Karpas-422 (cell line): ENCODE measurements around the gene ARL5A. TPM values are rescaled to one million over a fixed set of nuclear protein-coding genes. Genes with fewer than 3 reads are reported as not detected.

ENCODE experiments used
- DNase-seq: peaks from one replicate; pipeline ENCODE4 v3.0.0-alpha.2; 2015
- H2AFZ ChIP-seq: fragments of 200-600 bp; sonication (generic); 2 replicates; pipeline ENCODE4 v1.6.1; 2014; ENCODE audit warnings: antibody characterized with exemption, low read length, mixed read lengths
- H3K27ac ChIP-seq: fragments of 200-600 bp; sonication (generic); 2 replicates; pipeline ENCODE4 v1.5.1; 2014; ENCODE audit warnings: mild to moderate bottlenecking, low read length, moderate library complexity
- H3K27me3 ChIP-seq: fragments of 200-600 bp; sonication (generic); 2 replicates; pipeline ENCODE4 v1.6.1; 2014; ENCODE audit warnings: low read length, mixed read lengths
- H3K36me3 ChIP-seq: fragments of 200-600 bp; sonication (generic); 2 replicates; pipeline ENCODE4 v1.6.1; 2014; ENCODE audit warnings: low read length, mixed read lengths; ENCODE audit not compliant: insufficient read depth
- H3K4me1 ChIP-seq: fragments of 200-600 bp; sonication (generic); 2 replicates; pipeline ENCODE4 v1.6.1; 2014; ENCODE audit warnings: mild to moderate bottlenecking, low read length, mixed read lengths
- H3K4me2 ChIP-seq: fragments of 200-600 bp; sonication (generic); 2 replicates; pipeline ENCODE4 v1.6.1; 2014; ENCODE audit warnings: low read length, low read depth, mild to moderate bottlenecking; ENCODE audit not compliant: poor library complexity, severe bottlenecking
- H3K4me3 ChIP-seq: fragments of 200-600 bp; sonication (generic); 2 replicates; pipeline ENCODE4 v1.5.1; 2014; ENCODE audit warnings: mild to moderate bottlenecking, antibody characterized with exemption, low read length, mixed read lengths
- H3K79me2 ChIP-seq: fragments of 200-600 bp; sonication (generic); 2 replicates; pipeline ENCODE4 v1.6.1; 2014; ENCODE audit warnings: mild to moderate bottlenecking, low read length, mixed read lengths
- H3K9ac ChIP-seq: fragments of 200-600 bp; sonication (generic); 2 replicates; pipeline ENCODE4 v1.6.0; 2014; ENCODE audit warnings: low read length
- H3K9me2 ChIP-seq: fragments of 200-600 bp; sonication (generic), shearing (Covaris generic); replicated peaks from 2 replicates; pipeline ENCODE4 v1.6.0; 2014; ENCODE audit warnings: mild to moderate bottlenecking, low read length, moderate library complexity; ENCODE audit not compliant: insufficient read depth
- H3K9me3 ChIP-seq: fragments of 300-700, 200-600 bp; sonication (generic); 2 replicates; pipeline ENCODE4 v1.6.1; 2014; ENCODE audit warnings: low read length, mixed read lengths
- H4K20me1 ChIP-seq: fragments of 200-600 bp; sonication (generic); 2 replicates; pipeline ENCODE4 v1.6.1; 2014; ENCODE audit warnings: mild to moderate bottlenecking, antibody characterized with exemption, low read length, low read depth; ENCODE audit not compliant: insufficient read depth
- total RNA-seq: library from RNA; depleted of rRNA; stranded (reverse); fragments of >200 nt; shearing (Covaris generic); gene quantifications from 2 replicates; pipeline ENCODE4 v1.2.3, GENCODE V29; 2014; ENCODE audit warnings: low replicate concordance

Gene ARL5A
- total RNA-seq, 1 experiment from 2014 or later = 73.4 TPM

DNA sequence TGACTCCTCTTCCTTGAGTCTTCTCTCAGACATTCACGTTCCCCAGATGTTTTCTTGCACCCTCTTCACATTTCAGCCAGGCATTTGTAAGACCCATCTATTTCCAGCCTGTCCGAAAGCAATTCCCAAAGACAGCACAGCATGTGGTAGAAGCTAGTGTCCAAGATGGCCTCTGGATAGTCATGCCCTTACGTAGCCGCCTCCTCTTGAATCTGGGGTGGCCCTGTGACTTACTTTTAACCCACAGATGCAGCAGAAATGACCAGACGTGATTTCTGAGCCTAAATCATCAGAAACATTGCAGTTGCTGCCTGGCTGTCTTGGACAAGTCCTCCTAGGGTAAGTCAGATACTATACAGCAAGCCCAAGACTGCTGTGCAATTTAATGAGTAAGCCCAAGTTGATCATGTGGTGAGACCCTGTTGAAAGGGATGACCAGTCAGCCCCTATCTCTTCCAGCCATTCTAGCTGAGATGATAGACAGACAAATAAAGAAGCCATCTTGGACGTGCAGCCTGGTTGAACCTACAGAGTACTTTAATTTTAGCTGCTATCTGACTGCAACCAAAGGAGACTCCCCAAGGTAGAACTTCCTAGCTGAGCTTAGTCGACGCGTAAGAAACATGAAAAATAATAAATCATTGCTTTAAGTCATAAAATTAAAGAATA is 12.3 kb downstream of the ARL5A start:
- H3K9me2 ChIP-seq = no peaks in the 10 kb centered on the region
- no peaks in the 10 kb centered on the region for H3K27me3 ChIP-seq
- peaks cover 88% of the 10 kb centered on the region for H3K79me2 ChIP-seq
- no peak overlapping the region for H3K4me3 ChIP-seq
- H3K9me3 ChIP-seq = no peaks in the 10 kb centered on the region
- H2AFZ ChIP-seq = no peak overlapping the region
- no peaks in the 10 kb centered on the region for H3K4me1 ChIP-seq
- peaks cover 24% of the 10 kb centered on the region for H4K20me1 ChIP-seq
- DNase-seq = no peak
- no peak overlapping the region for H3K9ac ChIP-seq
- H3K36me3 ChIP-seq = peaks cover 48% of the 10 kb centered on the region
- no peak overlapping the region for H3K27ac ChIP-seq
- H3K4me2 ChIP-seq = no peak overlapping the region

DNA sequence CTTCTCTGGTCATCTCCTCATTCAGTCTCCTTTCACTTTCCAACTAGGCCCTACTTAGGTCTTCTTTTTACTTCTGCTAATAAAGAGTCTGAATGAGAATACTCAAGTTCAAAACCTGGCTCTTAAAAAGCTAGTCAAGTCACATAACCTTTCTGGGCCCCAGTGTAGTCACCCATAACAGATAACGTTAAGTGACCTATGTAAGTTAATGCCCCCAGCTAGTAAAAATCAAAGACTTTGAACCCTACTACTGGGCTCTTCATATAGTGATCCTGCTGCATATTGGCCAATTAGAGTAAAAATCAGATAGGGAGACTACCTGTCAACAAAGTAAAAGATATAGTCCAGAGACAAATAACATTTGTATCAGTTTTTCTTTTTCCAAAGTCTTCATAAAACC is 17.7 kb downstream of the ARL5A start:
- no peak overlapping the region for H3K4me2 ChIP-seq
- no peaks in the 10 kb centered on the region for H3K4me1 ChIP-seq
- H2AFZ ChIP-seq = no peak overlapping the region
- no peaks in the 10 kb centered on the region for H3K9me3 ChIP-seq
- DNase-seq = no peak
- peaks cover 74% of the 10 kb centered on the region for H3K79me2 ChIP-seq
- H4K20me1 ChIP-seq = 0 out of 2 replicates have a peak, but pooled peaks cover 3% of the 10 kb centered on the region
- H3K4me3 ChIP-seq = no peak overlapping the region
- peaks cover 75% of the 10 kb centered on the region for H3K36me3 ChIP-seq
- no peaks in the 10 kb centered on the region for H3K27me3 ChIP-seq
- H3K9me2 ChIP-seq = no peaks in the 10 kb centered on the region
- H3K9ac ChIP-seq = no peak overlapping the region
- H3K27ac ChIP-seq = no peak overlapping the region

DNA sequence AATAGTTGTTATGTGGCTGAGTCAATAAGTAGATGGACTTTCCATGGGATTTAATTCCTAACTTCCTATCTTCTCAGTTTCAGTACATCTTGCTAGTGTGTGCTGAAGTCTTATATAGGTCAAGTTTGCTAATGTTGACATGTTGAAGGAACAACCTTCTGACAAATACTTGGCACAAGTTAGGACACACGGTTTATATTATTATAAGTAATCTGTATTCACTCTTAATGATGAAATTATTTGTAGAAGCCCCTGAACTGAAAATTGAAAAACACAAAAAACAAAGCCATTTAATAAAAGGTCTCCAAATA is 19.2 kb downstream of the ARL5A start:
- Histone ChIP-seq H3K36me3 (peaks cover 82% of the 10 kb centered on the region), H3K27ac (no peak overlapping the region), H3K9me2 (no peaks in the 10 kb centered on the region), H4K20me1 (no peaks in the 10 kb centered on the region), H3K79me2 (peaks cover 68% of the 10 kb centered on the region), H2AFZ (no peak overlapping the region), H3K27me3 (no peaks in the 10 kb centered on the region), H3K9me3 (no peaks in the 10 kb centered on the region), H3K4me1 (no peaks in the 10 kb centered on the region), H3K4me3 (no peak overlapping the region), H3K4me2 (no peak overlapping the region), H3K9ac (no peak overlapping the region)
- no peak for DNase-seq

DNA sequence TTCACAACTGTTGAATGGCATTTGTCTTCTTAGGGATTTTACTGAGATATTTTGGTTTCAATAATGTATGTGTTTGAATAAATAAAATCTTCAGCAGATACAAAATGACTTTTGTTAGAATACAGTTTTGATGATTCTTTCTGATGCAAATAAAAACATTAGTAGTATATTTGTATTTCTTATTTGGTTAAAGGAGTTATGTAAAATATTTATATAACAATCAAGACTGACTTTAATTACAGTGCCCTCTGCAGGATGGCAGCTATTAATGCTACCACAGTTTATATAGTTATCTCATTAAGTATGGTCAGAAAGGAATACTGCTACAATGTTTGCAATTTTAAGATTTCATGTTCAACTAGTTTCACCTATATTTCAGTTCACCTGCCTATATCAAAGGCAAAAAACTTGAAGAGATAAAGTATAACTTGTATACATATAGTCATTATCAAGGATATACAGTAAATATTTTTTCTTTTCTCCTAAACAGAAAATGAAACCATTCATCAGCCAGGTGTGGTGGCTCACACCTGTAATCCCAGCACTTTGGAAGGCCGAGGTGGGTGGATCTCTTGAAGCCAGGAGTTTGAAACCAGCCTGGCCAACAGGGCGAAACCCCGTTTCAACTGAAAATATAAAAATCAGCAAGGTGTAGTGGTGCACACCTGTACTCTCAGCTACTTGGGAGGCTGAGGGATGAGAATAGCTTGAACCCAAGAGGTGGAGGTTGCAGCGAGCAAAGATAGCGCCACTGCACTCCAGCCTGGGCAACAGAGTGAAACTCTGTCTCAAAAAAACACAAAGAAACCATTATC is 19.8 kb downstream of the ARL5A start:
- H3K9me2 ChIP-seq = no peaks in the 10 kb centered on the region
- no peak overlapping the region for H2AFZ ChIP-seq
- no peaks in the 10 kb centered on the region for H4K20me1 ChIP-seq
- no peak overlapping the region for H3K9ac ChIP-seq
- no peaks in the 10 kb centered on the region for H3K9me3 ChIP-seq
- DNase-seq = peak; percentile 65
- H3K36me3 ChIP-seq = peaks cover 82% of the 10 kb centered on the region
- H3K27ac ChIP-seq = no peak overlapping the region
- H3K4me2 ChIP-seq = no peak overlapping the region
- H3K79me2 ChIP-seq = peaks cover 65% of the 10 kb centered on the region
- H3K27me3 ChIP-seq = no peaks in the 10 kb centered on the region
- H3K4me1 ChIP-seq = no peaks in the 10 kb centered on the region
- no peak overlapping the region for H3K4me3 ChIP-seq

DNA sequence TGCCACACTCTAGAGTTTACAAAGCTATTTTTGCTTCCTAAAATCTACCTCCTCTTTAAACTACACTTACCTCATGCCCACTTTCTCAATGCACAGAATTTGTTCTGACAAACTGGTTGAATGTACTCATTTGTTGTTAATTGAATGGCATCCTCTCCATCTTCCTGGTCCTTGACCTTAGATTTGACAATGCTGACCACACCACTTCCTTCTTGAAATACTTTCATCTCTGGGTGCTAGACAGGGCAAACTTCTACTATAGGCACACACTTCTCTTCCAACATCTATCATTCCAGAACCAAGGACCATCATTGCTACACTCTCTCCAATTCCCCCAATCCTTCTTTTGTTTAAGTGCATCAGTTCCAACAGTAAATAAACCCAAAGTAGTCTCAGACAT is 22.3 kb downstream of the ARL5A start:
- Histone ChIP-seq H3K4me3 (no peak overlapping the region), H3K27me3 (no peaks in the 10 kb centered on the region), H4K20me1 (no peaks in the 10 kb centered on the region)

DNA sequence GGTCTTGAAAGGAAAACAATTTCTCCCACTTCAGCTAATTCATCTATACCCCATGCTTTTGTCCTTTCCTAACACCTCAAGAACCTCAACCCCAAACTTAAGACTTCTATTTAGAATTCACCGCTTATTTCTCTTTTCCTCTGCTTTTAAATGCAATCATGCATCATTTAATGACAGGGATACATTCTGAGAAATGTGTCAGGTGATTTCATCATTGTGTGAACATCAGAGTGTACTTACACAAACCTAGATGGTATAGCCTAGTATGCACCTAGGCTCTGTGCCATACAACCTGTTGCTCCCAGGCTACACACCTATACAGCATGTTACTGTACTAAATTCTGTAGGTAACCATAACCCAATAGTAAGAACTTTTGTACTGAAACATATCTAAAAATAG is 22.9 kb downstream of the ARL5A start:
- no peaks in the 10 kb centered on the region for H3K9me3 ChIP-seq
- H3K27me3 ChIP-seq = no peaks in the 10 kb centered on the region
- peaks cover 57% of the 10 kb centered on the region for H3K79me2 ChIP-seq
- no peak overlapping the region for H3K4me3 ChIP-seq
- H3K9me2 ChIP-seq = no peaks in the 10 kb centered on the region
- no peak overlapping the region for H3K4me2 ChIP-seq
- no peaks in the 10 kb centered on the region for H3K4me1 ChIP-seq
- peaks cover 78% of the 10 kb centered on the region for H3K36me3 ChIP-seq
- H2AFZ ChIP-seq = no peak overlapping the region
- H3K27ac ChIP-seq = no peak overlapping the region
- H3K9ac ChIP-seq = no peak overlapping the region
- no peaks in the 10 kb centered on the region for H4K20me1 ChIP-seq
- DNase-seq = no peak

More for the DNA sequence above, 22.3 kb downstream of the ARL5A start:
- Histone ChIP-seq H3K9me3 (no peaks in the 10 kb centered on the region), H3K27ac (no peak overlapping the region), H3K79me2 (peaks cover 59% of the 10 kb centered on the region), H2AFZ (no peak overlapping the region), H3K9me2 (no peaks in the 10 kb centered on the region), H3K36me3 (peaks cover 80% of the 10 kb centered on the region), H3K9ac (no peak overlapping the region), H3K4me2 (no peak overlapping the region), H3K4me1 (no peaks in the 10 kb centered on the region)
- no peak for DNase-seq

DNA sequence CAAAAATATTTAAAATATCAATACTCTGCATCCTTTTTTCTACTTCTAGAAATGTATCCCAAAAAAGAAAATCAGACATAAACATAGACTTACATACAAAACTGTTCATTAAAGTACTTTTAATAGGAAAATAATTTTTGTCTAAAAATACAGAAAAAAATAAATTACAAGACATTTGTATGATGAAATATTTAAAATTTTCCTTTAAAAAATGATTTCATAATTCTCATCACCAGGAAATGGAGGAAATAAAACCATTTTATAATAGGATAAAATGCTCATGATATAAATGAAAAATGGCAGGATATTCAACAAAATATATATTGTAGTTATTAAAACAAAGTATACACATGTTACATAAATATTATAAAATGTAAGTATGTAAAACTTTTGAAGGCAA is 24.4 kb downstream of the ARL5A start:
- Histone ChIP-seq H3K79me2 (peaks cover 61% of the 10 kb centered on the region), H3K9me2 (no peaks in the 10 kb centered on the region), H3K4me2 (no peak overlapping the region), H2AFZ (no peak overlapping the region), H3K4me3 (no peak overlapping the region), H3K9ac (no peak overlapping the region), H3K36me3 (peaks cover 77% of the 10 kb centered on the region), H3K9me3 (no peaks in the 10 kb centered on the region), H3K4me1 (no peaks in the 10 kb centered on the region), H3K27ac (no peak overlapping the region), H3K27me3 (no peaks in the 10 kb centered on the region), H4K20me1 (no peaks in the 10 kb centered on the region)
- DNase-seq = no peak

DNA sequence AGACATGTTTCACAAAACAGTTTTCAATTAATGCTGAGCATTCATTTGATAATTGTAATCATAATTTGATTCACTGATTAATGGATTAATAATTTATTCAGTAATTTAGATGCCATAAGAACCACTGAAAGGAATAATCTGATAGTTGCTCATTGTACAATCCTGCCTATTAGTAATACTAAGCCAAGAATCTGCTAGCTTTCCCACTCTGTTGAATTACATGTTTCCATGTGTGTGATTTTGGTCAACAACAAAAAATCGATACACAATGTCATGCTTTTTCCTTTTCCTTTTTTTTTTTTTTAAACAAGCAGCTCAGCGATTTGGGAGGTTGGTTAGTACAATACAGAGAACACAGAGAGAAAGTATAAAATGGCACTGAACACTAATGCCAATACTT is 25.9 kb downstream of the ARL5A start:
- DNase-seq = no peak
- Histone ChIP-seq H3K9me2 (no peaks in the 10 kb centered on the region), H3K9me3 (no peaks in the 10 kb centered on the region), H2AFZ (no peak overlapping the region), H3K36me3 (peaks cover 69% of the 10 kb centered on the region), H3K4me2 (no peak overlapping the region), H3K27ac (no peak overlapping the region), H3K9ac (no peak overlapping the region), H4K20me1 (no peaks in the 10 kb centered on the region), H3K4me3 (no peak overlapping the region), H3K27me3 (no peaks in the 10 kb centered on the region), H3K4me1 (no peaks in the 10 kb centered on the region), H3K79me2 (peaks cover 47% of the 10 kb centered on the region)
